Measurements from ENCODE around the gene LIPC. TPM values are rescaled to one million over a fixed set of nuclear protein-coding genes. Genes with fewer than 3 reads are reported as not detected.
A peak's percentile ranks its signal among the peaks of the same experiment; 100 is the strongest.

Gene LIPC
- total and polyA plus RNA-seq, 2 experiments from 2014 or later = not detected

DNA sequence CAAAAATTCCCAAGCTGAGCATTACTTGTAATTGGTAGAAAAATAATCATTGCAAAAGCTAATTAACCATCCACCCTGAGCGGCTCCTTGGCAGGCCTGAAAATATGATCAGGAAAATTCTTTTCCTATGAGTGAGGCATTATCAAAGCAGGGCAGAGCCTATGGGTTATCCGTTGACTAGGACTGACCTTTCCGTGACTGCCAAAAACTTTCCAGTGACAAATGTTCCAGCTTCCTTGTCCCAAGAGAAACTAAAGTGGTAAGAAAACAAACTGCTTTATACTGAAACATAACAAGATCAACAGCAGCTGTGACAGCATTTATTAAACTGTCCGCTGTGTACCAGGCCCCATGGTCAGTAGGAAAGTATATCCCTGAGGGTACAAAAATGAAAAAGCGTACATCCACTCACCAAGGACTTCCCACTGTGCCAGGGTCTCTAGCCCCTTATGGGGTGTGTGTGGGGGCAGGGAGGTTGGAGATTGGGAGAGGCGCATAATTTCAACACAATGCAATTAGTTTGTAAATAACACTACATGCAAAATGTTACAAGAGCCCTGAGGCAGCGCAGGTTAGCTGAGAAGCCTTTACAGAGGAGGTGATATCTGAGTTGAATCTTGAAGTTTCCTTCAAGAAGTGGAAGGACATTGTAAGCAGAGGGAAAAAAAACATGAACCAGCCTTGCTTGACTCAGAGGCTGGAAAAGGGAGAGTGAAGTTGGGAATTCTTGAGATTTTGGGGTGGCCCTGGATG lies 8.5 kb downstream of the LIPC start:
- H4K20me1 ChIP-seq (replicated peaks; ENCODE audit: insufficient read depth) = no peaks in the 10 kb centered on the region
- H3K4me1 ChIP-seq (ENCODE audit: insufficient read depth) = peaks cover 37% of the 10 kb centered on the region
- H3K27ac ChIP-seq (ENCODE audit: low read depth) = no peak overlapping the region
- Mint-ChIP-seq H3K27me3 (ENCODE audit: insufficient read depth, low read depth, poor library complexity) (peaks cover 4% of the 10 kb centered on the region), H3K27ac (no peak overlapping the region), H3K4me1 (peaks cover 39% of the 10 kb centered on the region), H3K4me3 (no peak overlapping the region), H3K9me3 (no peaks in the 10 kb centered on the region; the same call in 2 of the 3 replicates), H3K36me3 (ENCODE audit: low read depth) (no peaks in the 10 kb centered on the region)
- H3K9me2 ChIP-seq (ENCODE audit: insufficient read depth) = no peaks in the 10 kb centered on the region
- H3K36me3 ChIP-seq (ENCODE audit: insufficient read depth) = no peaks in the 10 kb centered on the region
- no peaks in the 10 kb centered on the region for H3K79me2 ChIP-seq (replicated peaks; ENCODE audit: insufficient read depth)
- H3F3A ChIP-seq (replicated peaks; ENCODE audit: low read depth) = no peaks in the 10 kb centered on the region
- no peaks in the 10 kb centered on the region for H3K27me3 ChIP-seq (ENCODE audit: insufficient read depth)
- H3K4me3 ChIP-seq = no peak overlapping the region
- no peak for TF ChIP-seq EZH2phosphoT487 (IDR thresholded peaks at IDR 0.05; ENCODE audit: unreplicated experiment)
- TF ChIP-seq, protein P1, sequence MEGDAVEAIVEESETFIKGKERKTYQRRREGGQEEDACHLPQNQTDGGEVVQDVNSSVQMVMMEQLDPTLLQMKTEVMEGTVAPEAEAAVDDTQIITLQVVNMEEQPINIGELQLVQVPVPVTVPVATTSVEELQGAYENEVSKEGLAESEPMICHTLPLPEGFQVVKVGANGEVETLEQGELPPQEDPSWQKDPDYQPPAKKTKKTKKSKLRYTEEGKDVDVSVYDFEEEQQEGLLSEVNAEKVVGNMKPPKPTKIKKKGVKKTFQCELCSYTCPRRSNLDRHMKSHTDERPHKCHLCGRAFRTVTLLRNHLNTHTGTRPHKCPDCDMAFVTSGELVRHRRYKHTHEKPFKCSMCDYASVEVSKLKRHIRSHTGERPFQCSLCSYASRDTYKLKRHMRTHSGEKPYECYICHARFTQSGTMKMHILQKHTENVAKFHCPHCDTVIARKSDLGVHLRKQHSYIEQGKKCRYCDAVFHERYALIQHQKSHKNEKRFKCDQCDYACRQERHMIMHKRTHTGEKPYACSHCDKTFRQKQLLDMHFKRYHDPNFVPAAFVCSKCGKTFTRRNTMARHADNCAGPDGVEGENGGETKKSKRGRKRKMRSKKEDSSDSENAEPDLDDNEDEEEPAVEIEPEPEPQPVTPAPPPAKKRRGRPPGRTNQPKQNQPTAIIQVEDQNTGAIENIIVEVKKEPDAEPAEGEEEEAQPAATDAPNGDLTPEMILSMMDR (conservative IDR thresholded peaks at IDR 0.05; ENCODE audit: low read depth in 2 of 2) = no peak
- TF ChIP-seq ZNF114 (CRISPR knock-in tag; IDR thresholded peaks at IDR 0.05) = no peak
- no peak for TF ChIP-seq REST (IDR thresholded peaks at IDR 0.05; ENCODE audit: unreplicated experiment)
- TF ChIP-seq, protein P2, sequence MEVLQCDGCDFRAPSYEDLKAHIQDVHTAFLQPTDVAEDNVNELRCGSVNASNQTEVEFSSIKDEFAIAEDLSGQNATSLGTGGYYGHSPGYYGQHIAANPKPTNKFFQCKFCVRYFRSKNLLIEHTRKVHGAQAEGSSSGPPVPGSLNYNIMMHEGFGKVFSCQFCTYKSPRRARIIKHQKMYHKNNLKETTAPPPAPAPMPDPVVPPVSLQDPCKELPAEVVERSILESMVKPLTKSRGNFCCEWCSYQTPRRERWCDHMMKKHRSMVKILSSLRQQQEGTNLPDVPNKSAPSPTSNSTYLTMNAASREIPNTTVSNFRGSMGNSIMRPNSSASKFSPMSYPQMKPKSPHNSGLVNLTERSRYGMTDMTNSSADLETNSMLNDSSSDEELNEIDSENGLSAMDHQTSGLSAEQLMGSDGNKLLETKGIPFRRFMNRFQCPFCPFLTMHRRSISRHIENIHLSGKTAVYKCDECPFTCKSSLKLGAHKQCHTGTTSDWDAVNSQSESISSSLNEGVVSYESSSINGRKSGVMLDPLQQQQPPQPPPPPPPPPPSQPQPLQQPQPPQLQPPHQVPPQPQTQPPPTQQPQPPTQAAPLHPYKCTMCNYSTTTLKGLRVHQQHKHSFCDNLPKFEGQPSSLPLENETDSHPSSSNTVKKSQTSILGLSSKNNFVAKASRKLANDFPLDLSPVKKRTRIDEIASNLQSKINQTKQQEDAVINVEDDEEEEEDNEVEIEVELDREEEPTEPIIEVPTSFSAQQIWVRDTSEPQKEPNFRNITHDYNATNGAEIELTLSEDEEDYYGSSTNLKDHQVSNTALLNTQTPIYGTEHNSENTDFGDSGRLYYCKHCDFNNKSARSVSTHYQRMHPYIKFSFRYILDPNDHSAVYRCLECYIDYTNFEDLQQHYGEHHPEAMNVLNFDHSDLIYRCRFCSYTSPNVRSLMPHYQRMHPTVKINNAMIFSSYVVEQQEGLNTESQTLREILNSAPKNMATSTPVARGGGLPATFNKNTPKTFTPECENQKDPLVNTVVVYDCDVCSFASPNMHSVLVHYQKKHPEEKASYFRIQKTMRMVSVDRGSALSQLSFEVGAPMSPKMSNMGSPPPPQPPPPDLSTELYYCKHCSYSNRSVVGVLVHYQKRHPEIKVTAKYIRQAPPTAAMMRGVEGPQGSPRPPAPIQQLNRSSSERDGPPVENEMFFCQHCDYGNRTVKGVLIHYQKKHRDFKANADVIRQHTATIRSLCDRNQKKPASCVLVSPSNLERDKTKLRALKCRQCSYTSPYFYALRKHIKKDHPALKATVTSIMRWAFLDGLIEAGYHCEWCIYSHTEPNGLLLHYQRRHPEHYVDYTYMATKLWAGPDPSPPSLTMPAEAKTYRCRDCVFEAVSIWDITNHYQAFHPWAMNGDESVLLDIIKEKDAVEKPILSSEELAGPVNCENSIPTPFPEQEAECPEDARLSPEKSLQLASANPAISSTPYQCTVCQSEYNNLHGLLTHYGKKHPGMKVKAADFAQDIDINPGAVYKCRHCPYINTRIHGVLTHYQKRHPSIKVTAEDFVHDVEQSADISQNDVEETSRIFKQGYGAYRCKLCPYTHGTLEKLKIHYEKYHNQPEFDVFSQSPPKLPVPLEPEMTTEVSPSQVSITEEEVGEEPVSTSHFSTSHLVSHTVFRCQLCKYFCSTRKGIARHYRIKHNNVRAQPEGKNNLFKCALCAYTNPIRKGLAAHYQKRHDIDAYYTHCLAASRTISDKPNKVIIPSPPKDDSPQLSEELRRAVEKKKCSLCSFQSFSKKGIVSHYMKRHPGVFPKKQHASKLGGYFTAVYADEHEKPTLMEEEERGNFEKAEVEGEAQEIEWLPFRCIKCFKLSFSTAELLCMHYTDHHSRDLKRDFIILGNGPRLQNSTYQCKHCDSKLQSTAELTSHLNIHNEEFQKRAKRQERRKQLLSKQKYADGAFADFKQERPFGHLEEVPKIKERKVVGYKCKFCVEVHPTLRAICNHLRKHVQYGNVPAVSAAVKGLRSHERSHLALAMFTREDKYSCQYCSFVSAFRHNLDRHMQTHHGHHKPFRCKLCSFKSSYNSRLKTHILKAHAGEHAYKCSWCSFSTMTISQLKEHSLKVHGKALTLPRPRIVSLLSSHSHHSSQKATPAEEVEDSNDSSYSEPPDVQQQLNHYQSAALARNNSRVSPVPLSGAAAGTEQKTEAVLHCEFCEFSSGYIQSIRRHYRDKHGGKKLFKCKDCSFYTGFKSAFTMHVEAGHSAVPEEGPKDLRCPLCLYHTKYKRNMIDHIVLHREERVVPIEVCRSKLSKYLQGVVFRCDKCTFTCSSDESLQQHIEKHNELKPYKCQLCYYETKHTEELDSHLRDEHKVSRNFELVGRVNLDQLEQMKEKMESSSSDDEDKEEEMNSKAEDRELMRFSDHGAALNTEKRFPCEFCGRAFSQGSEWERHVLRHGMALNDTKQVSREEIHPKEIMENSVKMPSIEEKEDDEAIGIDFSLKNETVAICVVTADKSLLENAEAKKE (CRISPR knock-in tag; IDR thresholded peaks at IDR 0.05) = no peak
- TF ChIP-seq STAT1 (IDR thresholded peaks at IDR 0.05; ENCODE audit: unreplicated experiment) = no peak
- no peak for TF ChIP-seq ZNF331 (CRISPR knock-in tag; IDR thresholded peaks at IDR 0.05; ENCODE audit: low read depth)
- TF ChIP-seq JUNB (IDR thresholded peaks at IDR 0.05; ENCODE audit: unreplicated experiment) = no peak
- ATAC-seq = no peak
- no peak overlapping the region for H2AFZ ChIP-seq
- H3K4me2 ChIP-seq = peak overlapping the region; percentile 30; the same call in 1 of the 2 replicates
- no peak for DNase-seq (ENCODE audit: low spot score)
